Ascending aorta (tissue), 2 donors: ENCODE results near the gene ETNPPL. TPM values are rescaled to one million over a fixed set of nuclear protein-coding genes. Genes with fewer than 3 reads are reported as not detected.

Experiments used
- DNase-seq, 2 donors: peaks; one replicate each; pipeline ENCODE4 v3.0.0-alpha.2; 2019; ENCODE audit warnings: low spot score in 2 of 2
- H3K27ac ChIP-seq, 2 donors: fragments of 200-600 bp; sonication (generic); one replicate each; pipeline ENCODE4 v1.5.1; 2016 to 2017; ENCODE audit warnings: mild to moderate bottlenecking in 1 of 2
- H3K27me3 ChIP-seq: fragments of 200-600 bp; sonication (generic); one replicate; pipeline ENCODE4 v1.5.1; 2017
- H3K36me3 ChIP-seq, 2 donors: fragments of 200-600 bp; sonication (generic); one replicate each; pipeline ENCODE4 v1.5.1; 2016
- H3K4me1 ChIP-seq, 2 donors: fragments of 200-600 bp; sonication (generic); one replicate each; pipeline ENCODE4 v1.5.1; 2016 to 2017; ENCODE audit warnings: mild to moderate bottlenecking in 1 of 2
- H3K4me3 ChIP-seq, 2 donors: fragments of 200-600 bp; sonication (generic); one replicate each; pipeline ENCODE4 v1.5.1; 2016 to 2017; ENCODE audit warnings: mild to moderate bottlenecking in 1 of 2
- H3K9me3 ChIP-seq, 2 donors: fragments of 200-600 bp; sonication (generic); one replicate each; pipeline ENCODE4 v1.5.1; 2016
- intact Hi-C: fragments of 100-400 bp; cut with DNase I; formaldehyde crosslinking; loops from one replicate; pipeline ENCODE4 v1.15.1; 2023
- total RNA-seq: library from RNA; depleted of rRNA; stranded (reverse); fragments of >200 nt; gene quantifications from one replicate; pipeline ENCODE4 v1.1.0, GENCODE V29; 2016
- TF ChIP-seq, protein P1 (sequence below), 3 experiments: fragments of 200-600 bp in 2 of 3; fragments of 450-650 bp in 1 of 3; sonication (generic) in 2 of 3; IDR thresholded peaks; one replicate each; pipeline ENCODE4 v1.5.1; 2016 to 2019; ENCODE audit warnings: antibody characterized with exemption in 3 of 3, mild to moderate bottlenecking in 1 of 3, moderate library complexity in 1 of 3

Gene ETNPPL
- total RNA-seq, 1 donor from 2014 or later = not detected

DNA sequence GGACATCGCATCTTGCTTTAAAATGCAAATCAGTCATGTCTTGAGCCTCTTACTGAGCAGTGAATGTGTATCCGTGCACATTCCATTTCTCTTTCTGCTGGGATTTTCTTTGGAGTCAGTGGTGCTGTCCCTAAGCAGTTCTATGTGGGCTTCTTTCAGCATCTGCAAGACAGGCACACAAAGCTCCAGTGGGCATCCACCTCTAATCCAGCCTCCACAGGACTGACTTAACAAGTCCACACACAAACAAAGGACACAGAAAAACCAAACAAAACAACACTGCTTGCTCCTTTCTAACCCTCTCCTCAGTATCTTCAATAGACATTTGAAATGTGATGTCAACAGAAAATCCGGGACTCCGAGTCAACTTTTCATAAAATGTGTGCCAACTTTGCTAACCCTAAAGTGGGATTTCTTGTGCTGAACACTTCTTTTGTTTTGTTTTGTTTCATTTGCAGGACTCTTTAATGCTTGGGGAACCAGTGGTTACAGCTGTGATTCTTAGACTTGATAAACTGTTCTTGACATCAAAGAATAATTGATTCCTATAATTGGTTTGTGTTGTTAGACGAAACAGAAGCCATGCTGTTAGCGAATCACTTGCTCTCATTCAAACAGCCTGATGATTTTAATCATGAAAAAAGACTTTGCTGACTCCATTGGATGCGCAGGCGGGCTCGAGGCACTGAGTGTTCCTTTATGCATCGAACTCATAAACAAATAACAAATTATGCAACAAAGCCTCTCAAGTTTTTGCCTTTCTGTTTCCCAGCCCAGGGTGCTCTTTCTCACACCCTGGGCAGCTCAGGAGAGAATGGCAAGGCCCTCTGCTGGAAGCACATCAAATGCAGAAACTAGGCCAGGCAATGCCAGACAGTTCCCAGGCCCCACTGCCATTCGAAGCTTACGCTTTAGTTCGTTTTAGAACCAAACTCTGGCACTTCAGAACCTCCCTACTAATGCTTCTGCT lies 20.1 kb downstream of the ETNPPL start:
- no peaks in the 10 kb centered on the region for H3K36me3 ChIP-seq
- H3K27me3 ChIP-seq = no peaks in the 10 kb centered on the region
- H3K9me3 ChIP-seq = no peaks in the 10 kb centered on the region
- intact Hi-C loops = no loop called here
- no peaks in the 10 kb centered on the region for H3K4me1 ChIP-seq
- H3K27ac ChIP-seq = no peak overlapping the region
- no peak overlapping the region for H3K4me3 ChIP-seq
- TF ChIP-seq, protein P1, sequence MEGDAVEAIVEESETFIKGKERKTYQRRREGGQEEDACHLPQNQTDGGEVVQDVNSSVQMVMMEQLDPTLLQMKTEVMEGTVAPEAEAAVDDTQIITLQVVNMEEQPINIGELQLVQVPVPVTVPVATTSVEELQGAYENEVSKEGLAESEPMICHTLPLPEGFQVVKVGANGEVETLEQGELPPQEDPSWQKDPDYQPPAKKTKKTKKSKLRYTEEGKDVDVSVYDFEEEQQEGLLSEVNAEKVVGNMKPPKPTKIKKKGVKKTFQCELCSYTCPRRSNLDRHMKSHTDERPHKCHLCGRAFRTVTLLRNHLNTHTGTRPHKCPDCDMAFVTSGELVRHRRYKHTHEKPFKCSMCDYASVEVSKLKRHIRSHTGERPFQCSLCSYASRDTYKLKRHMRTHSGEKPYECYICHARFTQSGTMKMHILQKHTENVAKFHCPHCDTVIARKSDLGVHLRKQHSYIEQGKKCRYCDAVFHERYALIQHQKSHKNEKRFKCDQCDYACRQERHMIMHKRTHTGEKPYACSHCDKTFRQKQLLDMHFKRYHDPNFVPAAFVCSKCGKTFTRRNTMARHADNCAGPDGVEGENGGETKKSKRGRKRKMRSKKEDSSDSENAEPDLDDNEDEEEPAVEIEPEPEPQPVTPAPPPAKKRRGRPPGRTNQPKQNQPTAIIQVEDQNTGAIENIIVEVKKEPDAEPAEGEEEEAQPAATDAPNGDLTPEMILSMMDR (IDR thresholded peaks at IDR 0.05) = no peak
- no peak for DNase-seq

DNA sequence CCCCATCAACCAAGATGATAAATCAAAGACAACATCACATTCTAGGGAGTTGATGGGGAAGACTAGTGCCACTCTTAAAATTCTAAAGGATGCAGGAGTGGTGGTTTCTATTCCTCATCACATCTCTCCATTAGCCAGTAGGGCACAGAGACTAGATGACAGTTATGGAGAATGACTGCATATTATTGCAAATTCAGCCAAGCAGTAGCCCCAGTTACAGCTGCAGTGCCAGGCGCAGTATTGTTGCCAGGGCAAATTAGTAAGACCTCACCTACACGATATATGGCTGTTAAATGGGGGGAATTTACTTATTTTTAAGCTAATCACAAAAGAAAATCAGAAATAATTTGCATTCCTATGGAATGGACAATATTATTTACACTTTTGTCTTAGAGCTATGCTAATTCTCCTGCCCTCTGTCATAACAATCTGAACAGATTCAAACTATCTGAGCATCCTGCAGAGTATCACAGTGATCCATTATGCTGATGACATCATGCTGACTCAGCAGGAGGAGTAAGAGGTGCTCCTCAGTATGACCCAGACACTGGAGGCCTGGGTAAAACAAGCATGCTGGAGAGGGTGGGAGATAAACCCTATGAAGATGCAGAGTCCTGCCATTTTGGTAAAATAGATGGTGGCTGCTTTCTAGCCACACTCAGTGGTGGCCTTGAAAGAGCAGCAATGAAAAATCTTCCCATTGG lies 24.7 kb downstream of the ETNPPL start:
- Histone ChIP-seq H3K4me1 (no peaks in the 10 kb centered on the region), H3K27ac (no peak overlapping the region), H3K9me3 (no peaks in the 10 kb centered on the region), H3K4me3 (no peak overlapping the region), H3K27me3 (no peaks in the 10 kb centered on the region), H3K36me3 (no peaks in the 10 kb centered on the region)
- DNase-seq = no peak
- intact Hi-C loops = no loop called here
- TF ChIP-seq, protein P1 (IDR thresholded peaks at IDR 0.05) = no peak

DNA sequence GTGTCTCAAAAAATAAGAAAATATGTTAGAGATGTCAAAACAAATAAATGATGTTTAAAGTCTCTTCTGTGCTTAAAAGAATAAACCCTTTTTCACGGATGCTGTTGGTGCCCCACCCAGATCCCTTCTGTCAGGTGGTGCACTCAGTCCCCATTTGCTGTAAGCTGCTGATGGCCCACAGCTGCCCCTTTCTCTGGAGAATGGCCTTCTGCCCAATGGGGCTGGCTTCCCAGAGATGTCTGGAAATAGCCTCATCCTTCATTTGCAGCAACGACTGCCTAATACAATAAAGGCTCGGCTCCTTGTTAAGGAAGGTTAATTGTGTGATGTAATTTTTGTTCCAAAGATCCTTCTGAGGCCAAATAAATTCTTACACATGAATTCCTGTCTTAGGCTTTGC lies 31.8 kb downstream of the ETNPPL start:
- H3K36me3 ChIP-seq = no peaks in the 10 kb centered on the region
- intact Hi-C loops = no loop called here
- H3K9me3 ChIP-seq = no peaks in the 10 kb centered on the region
- TF ChIP-seq, protein P1 (IDR thresholded peaks at IDR 0.05) = no peak
- H3K27ac ChIP-seq = no peak overlapping the region
- no peak for DNase-seq
- no peaks in the 10 kb centered on the region for H3K4me1 ChIP-seq
- no peak overlapping the region for H3K4me3 ChIP-seq
- no peaks in the 10 kb centered on the region for H3K27me3 ChIP-seq

DNA sequence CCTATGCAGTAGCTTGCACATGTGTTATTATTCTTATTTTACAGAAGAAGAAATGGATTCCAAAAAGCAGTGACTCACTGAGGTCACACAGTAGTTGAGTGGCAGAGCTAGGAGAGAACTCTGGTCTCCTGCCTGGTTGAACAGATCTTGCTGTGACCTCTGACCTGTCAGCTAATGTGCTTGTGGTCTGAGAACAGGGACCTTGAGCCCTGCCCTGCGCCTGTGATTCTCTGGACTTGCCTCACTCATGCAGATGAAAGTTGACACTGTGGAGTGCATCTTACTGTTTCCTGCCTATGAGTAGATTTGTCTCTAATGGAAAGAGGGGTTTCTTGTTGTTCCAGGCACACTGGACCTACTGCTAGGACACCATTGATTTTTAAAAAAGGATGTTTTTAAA lies 32.3 kb downstream of the ETNPPL start:
- H3K9me3 ChIP-seq = no peaks in the 10 kb centered on the region

DNA sequence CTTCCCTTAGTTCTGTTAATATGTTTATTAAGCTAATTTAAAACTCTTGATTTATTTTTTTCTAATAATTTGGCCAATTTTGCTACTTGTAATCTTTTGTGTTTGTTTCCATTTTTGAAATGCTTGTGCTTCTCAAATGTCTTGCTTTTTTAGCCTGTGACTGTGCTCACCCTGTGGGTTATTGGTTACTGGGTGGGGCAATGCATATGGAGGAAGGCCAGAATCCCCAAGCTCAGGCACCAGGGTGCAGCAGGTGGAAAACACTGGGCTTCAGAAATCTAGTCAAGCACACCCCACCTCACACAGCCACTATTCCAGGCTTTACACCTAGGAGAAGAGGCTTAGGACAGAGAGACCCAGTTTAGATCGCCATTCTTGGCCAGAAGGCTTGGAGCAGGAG lies 33.1 kb downstream of the ETNPPL start:
- intact Hi-C loops = no loop called here
- Histone ChIP-seq H3K4me3 (no peak overlapping the region), H3K27ac (no peak overlapping the region), H3K9me3 (no peaks in the 10 kb centered on the region), H3K36me3 (no peaks in the 10 kb centered on the region), H3K4me1 (no peaks in the 10 kb centered on the region), H3K27me3 (no peaks in the 10 kb centered on the region)
- TF ChIP-seq, protein P1 (IDR thresholded peaks at IDR 0.05) = no peak
- no peak for DNase-seq

More for the DNA sequence above, 32.3 kb downstream of the ETNPPL start:
- intact Hi-C loops = no loop called here
- no peak overlapping the region for H3K4me3 ChIP-seq
- no peak for DNase-seq
- no peaks in the 10 kb centered on the region for H3K4me1 ChIP-seq
- TF ChIP-seq, protein P1 (IDR thresholded peaks at IDR 0.05) = no peak
- H3K36me3 ChIP-seq = no peaks in the 10 kb centered on the region
- no peaks in the 10 kb centered on the region for H3K27me3 ChIP-seq
- H3K27ac ChIP-seq = no peak overlapping the region
